Stimulated activated CD4-positive, alpha-beta T cell treated with anti-CD3 and anti-CD28 coated beads, TNF-alpha, amount 100 ng/mL, for 48 hours (primary cell): ENCODE measurements around the gene TFRC.
"Not testable (repeated sequence)": the region's sequence is repeated elsewhere in the genome, so short reads cannot be mapped to it uniquely, and the experiment has no call there.

Experiments
- DNase-seq, 3 donors: peaks; one replicate each; pipeline ENCODE4 v3.0.0-alpha.2; 2020; ENCODE audit warnings: low read depth in 3 of 3

The TFRC gene

GRCh38 chr3:196082619-196082971, 705 bp upstream of the TFRC start:
- no peak for DNase-seq

GRCh38 chr3:196081002-196081833, 672 bp downstream of the TFRC start:
- peak; percentile 19 to 56 (median 51) for DNase-seq

GRCh38 chr3:196080101-196080846, 1.6 kb downstream of the TFRC start:
- not testable (repeated sequence) for DNase-seq

- no peak for DNase-seq
Measured at GRCh38 chr3:196079682-196080081, 2.2 kb downstream of the TFRC start.

GRCh38 chr3:196075013-196075412, 6.9 kb downstream of the TFRC start:
- DNase-seq = no peak

GRCh38 chr3:196073255-196073753, 8.6 kb downstream of the TFRC start:
- DNase-seq = peak; percentile 18 to 49 (median 39)

GRCh38 chr3:196072313-196072712, 9.6 kb downstream of the TFRC start:
- no peak for DNase-seq

GRCh38 chr3:196068812-196069211, 13.1 kb downstream of the TFRC start:
- not testable (repeated sequence) for DNase-seq

GRCh38 chr3:196067439-196067838, 14.5 kb downstream of the TFRC start:
- no peak for DNase-seq

- DNase-seq = no peak
Measured at GRCh38 chr3:196063971-196064370, 17.9 kb downstream of the TFRC start.

- DNase-seq = no peak
Measured at GRCh38 chr3:196063456-196063855, 18.4 kb downstream of the TFRC start.

GRCh38 chr3:196063049-196063448, 18.8 kb downstream of the TFRC start:
- DNase-seq = no peak

- no peak for DNase-seq
Measured at GRCh38 chr3:196060834-196061233, 21.1 kb downstream of the TFRC start.

GRCh38 chr3:196057760-196058331, 24.0 kb downstream of the TFRC start:
- no peak for DNase-seq

GRCh38 chr3:196056371-196056770, 25.5 kb downstream of the TFRC start:
- not testable (repeated sequence) for DNase-seq

- DNase-seq = no peak
Measured at GRCh38 chr3:196055683-196056270, 26.1 kb downstream of the TFRC start.

GRCh38 chr3:196055240-196055639, 26.6 kb downstream of the TFRC start:
- DNase-seq = no peak

GRCh38 chr3:196054661-196055060, 27.2 kb downstream of the TFRC start:
- DNase-seq = no peak

GRCh38 chr3:196053487-196053886, 28.4 kb downstream of the TFRC start:
- DNase-seq = no peak

- DNase-seq = no peak
Measured at GRCh38 chr3:196051282-196052076, 30.4 kb downstream of the TFRC start.

- DNase-seq = no peak
Measured at GRCh38 chr3:196050597-196050996, 31.3 kb downstream of the TFRC start.
